OCI-LY7 (cell line): ENCODE data around the gene CMPK2.

Experiments used
- CTCF ChIP-seq: fragments of 200-600 bp; sonication (generic); conservative IDR thresholded peaks from 2 replicates; pipeline ENCODE4 v1.5.1; 2014; ENCODE audit warnings: mild to moderate bottlenecking, antibody characterized with exemption, low read length, moderate library complexity, mixed read lengths
- EZH2phosphoT487 ChIP-seq: fragments of 200-600 bp; sonication (generic); IDR thresholded peaks from 2 replicates; pipeline ENCODE4 v1.6.1; 2018; ENCODE audit warnings: low read depth, borderline replicate concordance, mild to moderate bottlenecking, mixed run types, antibody characterized with exemption, low read length, moderate library complexity, mixed read lengths

GRCh38 chr2:6909431-6910385 is 44.0 kb upstream of the CMPK2 start:
- no peak for TF ChIP-seq CTCF
- no peak for TF ChIP-seq EZH2phosphoT487
